Loucy (cell line): Measurements from ENCODE around the gene FGFR1OP2.

ENCODE experiments used
- H2AFZ ChIP-seq: fragments of 200-600 bp; sonication (generic); 2 replicates; pipeline ENCODE4 v1.6.0; 2016; ENCODE audit warnings: antibody characterized with exemption, mild to moderate bottlenecking, low read length, moderate library complexity
- H3F3A ChIP-seq: fragments of 200-600 bp; 2 replicates; pipeline ENCODE4 v1.6.0; 2016; ENCODE audit warnings: antibody characterized with exemption, low read depth, mild to moderate bottlenecking
- H3K27me3 ChIP-seq: fragments of 200-600 bp; sonication (generic); 2 replicates; pipeline ENCODE4 v1.6.1; 2014; ENCODE audit warnings: low read length, mild to moderate bottlenecking; ENCODE audit not compliant: insufficient read depth, poor library complexity, severe bottlenecking
- H3K36me3 ChIP-seq: fragments of 200-600 bp; sonication (generic); 2 replicates; pipeline ENCODE4 v1.6.1; 2016; ENCODE audit warnings: low read length; ENCODE audit not compliant: insufficient read depth
- H3K4me1 ChIP-seq: fragments of 200-600 bp; sonication (generic); 2 replicates; pipeline ENCODE4 v1.5.1; 2014; ENCODE audit warnings: low read length, mild to moderate bottlenecking; ENCODE audit not compliant: insufficient read depth, poor library complexity, severe bottlenecking
- H3K4me2 ChIP-seq: fragments of 200-600 bp; sonication (generic); 2 replicates; pipeline ENCODE4 v1.6.0; 2014; ENCODE audit warnings: antibody characterized with exemption, low read length, low read depth, mild to moderate bottlenecking; ENCODE audit not compliant: poor library complexity, severe bottlenecking
- H3K4me3 ChIP-seq: fragments of 200-600 bp; sonication (generic); 2 replicates; pipeline ENCODE4 v1.5.1; 2014; ENCODE audit warnings: low read length, mild to moderate bottlenecking, mixed read lengths; ENCODE audit not compliant: poor library complexity, severe bottlenecking
- H3K79me2 ChIP-seq: fragments of 200-600 bp; sonication (generic); 2 replicates; pipeline ENCODE4 v1.6.1; 2014; ENCODE audit warnings: low read length; ENCODE audit not compliant: insufficient read depth
- H3K9ac ChIP-seq: fragments of 200-600 bp; sonication (generic); 2 replicates; pipeline ENCODE4 v1.6.0; 2014; ENCODE audit warnings: mild to moderate bottlenecking, low read depth, low read length, moderate library complexity; ENCODE audit not compliant: poor library complexity, severe bottlenecking
- H3K9me2 ChIP-seq: fragments of 200-600 bp; sonication (generic); replicated peaks from 2 replicates; pipeline ENCODE4 v1.6.1; 2016; ENCODE audit warnings: low read depth, low read length, mixed read lengths
- H3K9me3 ChIP-seq: fragments of 200-600 bp; sonication (generic); 2 replicates; pipeline ENCODE4 v1.6.1; 2014; ENCODE audit warnings: mild to moderate bottlenecking, antibody characterized with exemption, low read length, low read depth; ENCODE audit not compliant: insufficient read depth
- H4K20me1 ChIP-seq: fragments of 200-600 bp; sonication (generic); 2 replicates; pipeline ENCODE4 v1.6.0; 2014; ENCODE audit warnings: antibody characterized with exemption, low read length, mild to moderate bottlenecking; ENCODE audit not compliant: insufficient read depth, poor library complexity, severe bottlenecking
- EZH2phosphoT487 ChIP-seq: fragments of 200-600 bp; IDR thresholded peaks from 2 replicates; pipeline ENCODE4 v1.6.1; 2018; ENCODE audit warnings: antibody characterized with exemption, mild to moderate bottlenecking, moderate library complexity, borderline replicate concordance
- TF ChIP-seq, protein P1 (sequence below): fragments of 200-600 bp; sonication (generic); conservative IDR thresholded peaks from 2 replicates; pipeline ENCODE4 v1.5.1; 2014; ENCODE audit warnings: mild to moderate bottlenecking, antibody characterized with exemption, low read length

FGFR1OP2 gene

DNA sequence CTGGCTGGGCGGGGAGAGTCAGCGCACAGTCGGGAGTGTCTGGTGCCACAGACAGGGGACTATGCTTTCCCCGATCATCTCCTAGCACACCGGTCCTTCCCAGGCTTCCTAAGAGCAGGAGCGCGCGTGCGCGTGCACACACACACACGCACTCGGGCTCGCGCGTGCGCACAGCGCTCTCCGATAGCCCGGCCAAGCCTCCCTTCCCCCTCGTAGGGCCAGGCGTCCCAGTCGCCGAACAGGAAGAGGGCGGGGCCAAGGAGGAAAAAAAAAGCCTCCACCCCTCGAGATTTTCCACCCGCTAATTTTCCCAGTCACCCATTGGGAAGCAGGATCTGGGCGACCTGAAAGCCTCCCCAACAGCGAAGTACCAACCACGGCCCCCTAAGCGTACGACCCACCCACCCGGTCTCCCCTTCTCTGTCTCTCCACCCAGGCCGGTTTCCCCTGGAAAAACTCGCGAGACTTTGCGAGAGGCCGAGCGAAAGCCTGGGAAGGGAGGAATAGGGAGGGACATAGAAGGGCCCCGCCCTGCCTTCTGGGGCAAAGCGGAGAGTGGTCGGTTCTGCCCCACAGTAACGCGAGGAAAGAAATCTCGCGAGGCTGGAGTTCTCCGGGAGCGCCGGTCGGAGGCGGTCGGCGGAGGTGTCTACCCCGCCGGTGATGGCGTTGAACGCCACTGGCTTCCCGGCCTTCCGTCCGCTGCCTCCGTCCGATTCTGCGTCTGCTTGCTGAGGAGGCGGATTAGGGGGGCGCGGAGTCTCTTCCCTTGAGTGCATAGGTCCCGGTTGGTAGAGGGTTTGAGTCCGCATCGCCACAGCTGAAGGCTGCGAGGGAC, at the start of gene FGFR1OP2, which contains the start of gene INTS13:
FGFR1OP2 (plus strand) TSS at position 608 of the 838 bp plus-strand sequence. CDS start 15,689 bp downstream, outside the sequence.
INTS13 (minus strand) TSS at position 119 of the 838 bp plus-strand sequence. CDS start 1,178 bp downstream, outside the sequence.
- Histone ChIP-seq H4K20me1 (peaks cover 67% of the 10 kb centered on the region), H3K27me3 (no peaks in the 10 kb centered on the region), H3K4me1 (peaks cover 73% of the 10 kb centered on the region), H3F3A (peaks cover 6% of the 10 kb centered on the region; the same call in 1 of the 2 replicates), H3K79me2 (peaks cover 95% of the 10 kb centered on the region), H3K9ac (peak within 1 kb of the TSS; percentile 91), H3K9me3 (no peaks in the 10 kb centered on the region), H3K4me3 (peak within 1 kb of the TSS; percentile 83), H3K4me2 (peak within 1 kb of the TSS; percentile 87), H2AFZ (peak within 1 kb of the TSS; percentile 91), H3K9me2 (no peaks in the 10 kb centered on the region), H3K36me3 (no peaks in the 10 kb centered on the region)
- TF ChIP-seq EZH2phosphoT487, result no peak
- TF ChIP-seq, protein P1, sequence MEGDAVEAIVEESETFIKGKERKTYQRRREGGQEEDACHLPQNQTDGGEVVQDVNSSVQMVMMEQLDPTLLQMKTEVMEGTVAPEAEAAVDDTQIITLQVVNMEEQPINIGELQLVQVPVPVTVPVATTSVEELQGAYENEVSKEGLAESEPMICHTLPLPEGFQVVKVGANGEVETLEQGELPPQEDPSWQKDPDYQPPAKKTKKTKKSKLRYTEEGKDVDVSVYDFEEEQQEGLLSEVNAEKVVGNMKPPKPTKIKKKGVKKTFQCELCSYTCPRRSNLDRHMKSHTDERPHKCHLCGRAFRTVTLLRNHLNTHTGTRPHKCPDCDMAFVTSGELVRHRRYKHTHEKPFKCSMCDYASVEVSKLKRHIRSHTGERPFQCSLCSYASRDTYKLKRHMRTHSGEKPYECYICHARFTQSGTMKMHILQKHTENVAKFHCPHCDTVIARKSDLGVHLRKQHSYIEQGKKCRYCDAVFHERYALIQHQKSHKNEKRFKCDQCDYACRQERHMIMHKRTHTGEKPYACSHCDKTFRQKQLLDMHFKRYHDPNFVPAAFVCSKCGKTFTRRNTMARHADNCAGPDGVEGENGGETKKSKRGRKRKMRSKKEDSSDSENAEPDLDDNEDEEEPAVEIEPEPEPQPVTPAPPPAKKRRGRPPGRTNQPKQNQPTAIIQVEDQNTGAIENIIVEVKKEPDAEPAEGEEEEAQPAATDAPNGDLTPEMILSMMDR, result no peak

DNA sequence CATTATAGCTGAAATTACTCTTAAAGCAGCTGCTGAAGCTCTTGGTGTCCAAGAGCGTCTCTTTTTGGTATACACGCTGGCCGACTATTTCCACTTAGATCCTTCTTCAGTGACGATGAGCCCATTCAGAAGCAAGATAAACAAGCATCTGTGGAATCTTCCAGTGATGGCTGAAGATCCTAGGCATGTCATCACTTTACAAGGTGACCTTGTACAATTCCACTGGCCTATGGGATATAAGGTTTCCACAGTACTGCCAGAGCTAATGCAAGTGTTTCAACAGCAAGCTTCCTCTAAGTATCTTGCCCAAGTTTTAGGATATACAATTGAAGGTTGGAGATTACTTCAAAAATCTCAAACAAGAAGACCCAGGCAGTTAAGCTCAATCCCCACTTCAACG, 47.5 kb upstream of the FGFR1OP2 start:
- no peak overlapping the region for H3K4me3 ChIP-seq
- no peaks in the 10 kb centered on the region for H3F3A ChIP-seq
- no peak overlapping the region for H3K4me2 ChIP-seq
- no peaks in the 10 kb centered on the region for H3K9me3 ChIP-seq
- no peak overlapping the region for H2AFZ ChIP-seq
- H3K4me1 ChIP-seq, result no peaks in the 10 kb centered on the region
- H4K20me1 ChIP-seq, result no peaks in the 10 kb centered on the region
- no peak overlapping the region for H3K9ac ChIP-seq
- TF ChIP-seq, protein P1, result no peak
- no peak for TF ChIP-seq EZH2phosphoT487
- H3K27me3 ChIP-seq, result no peaks in the 10 kb centered on the region
- H3K36me3 ChIP-seq, result no peaks in the 10 kb centered on the region
- no peaks in the 10 kb centered on the region for H3K79me2 ChIP-seq
- H3K9me2 ChIP-seq, result no peaks in the 10 kb centered on the region

DNA sequence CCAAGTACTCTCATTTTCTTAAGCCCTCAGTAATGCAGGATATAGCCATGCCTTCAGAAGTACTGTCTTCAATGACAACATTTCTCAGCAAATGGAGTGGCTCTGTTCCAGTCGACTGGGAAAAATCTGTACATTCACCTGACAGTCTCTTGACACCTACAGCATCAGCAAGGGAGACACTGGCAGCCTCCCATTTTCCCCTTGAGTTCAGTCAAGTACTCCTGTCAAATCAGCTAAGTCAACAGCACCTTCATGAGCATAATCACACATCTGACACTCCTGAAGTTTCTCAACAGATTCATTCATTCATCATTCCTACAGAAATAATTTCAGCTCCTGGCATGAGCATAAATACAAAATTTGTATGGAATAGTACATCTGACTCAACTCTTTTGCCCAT, 46.6 kb upstream of the FGFR1OP2 start:
- Histone ChIP-seq H3K9me2 (no peaks in the 10 kb centered on the region), H3F3A (no peaks in the 10 kb centered on the region), H3K4me3 (no peak overlapping the region), H3K79me2 (no peaks in the 10 kb centered on the region), H4K20me1 (no peaks in the 10 kb centered on the region), H3K36me3 (no peaks in the 10 kb centered on the region), H3K4me1 (no peaks in the 10 kb centered on the region), H3K27me3 (no peaks in the 10 kb centered on the region), H3K4me2 (no peak overlapping the region), H2AFZ (no peak overlapping the region), H3K9ac (no peak overlapping the region), H3K9me3 (no peaks in the 10 kb centered on the region)
- TF ChIP-seq EZH2phosphoT487, result no peak
- TF ChIP-seq, protein P1, result no peak
